CD4-positive, alpha-beta T cell treated with Interferon alpha-2 for 1 hour (primary cell): ENCODE measurements around the gene TAAR2.
"Not testable (repeated sequence)": the region's sequence is repeated elsewhere in the genome, so short reads cannot be mapped to it uniquely, and the experiment has no call there.

Experiments used
- DNase-seq, 2 donors: peaks; one replicate each; pipeline ENCODE4 v3.0.0-alpha.2; 2020 to 2022

The TAAR2 gene, protein sequence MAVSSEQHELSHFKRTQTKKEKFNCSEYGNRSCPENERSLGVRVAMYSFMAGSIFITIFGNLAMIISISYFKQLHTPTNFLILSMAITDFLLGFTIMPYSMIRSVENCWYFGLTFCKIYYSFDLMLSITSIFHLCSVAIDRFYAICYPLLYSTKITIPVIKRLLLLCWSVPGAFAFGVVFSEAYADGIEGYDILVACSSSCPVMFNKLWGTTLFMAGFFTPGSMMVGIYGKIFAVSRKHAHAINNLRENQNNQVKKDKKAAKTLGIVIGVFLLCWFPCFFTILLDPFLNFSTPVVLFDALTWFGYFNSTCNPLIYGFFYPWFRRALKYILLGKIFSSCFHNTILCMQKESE

DNA sequence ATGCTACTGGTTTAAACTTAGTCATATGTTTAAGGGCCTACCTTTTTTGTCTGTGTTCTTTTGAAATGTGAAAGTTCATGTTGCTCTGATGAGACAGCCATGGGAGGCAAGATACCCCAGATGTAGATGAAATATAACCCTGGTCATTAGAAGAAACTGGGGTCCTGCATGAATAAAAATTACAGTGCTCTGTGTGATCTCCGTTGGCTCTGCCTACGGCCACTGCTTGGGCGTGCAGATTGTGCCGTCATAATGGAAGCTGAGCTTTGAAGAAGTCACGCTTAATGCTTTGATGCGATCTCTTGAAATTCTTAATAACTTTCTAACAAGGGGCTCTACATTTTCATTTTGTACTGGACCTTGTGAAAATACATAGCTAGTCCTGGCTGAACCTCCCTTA is at the start of gene TAAR2:
TAAR2 (minus strand) TSS at position 101 of the 400 bp plus-strand sequence; CDS start at position 101, 0 bp downstream.
- DNase-seq: no peak

DNA sequence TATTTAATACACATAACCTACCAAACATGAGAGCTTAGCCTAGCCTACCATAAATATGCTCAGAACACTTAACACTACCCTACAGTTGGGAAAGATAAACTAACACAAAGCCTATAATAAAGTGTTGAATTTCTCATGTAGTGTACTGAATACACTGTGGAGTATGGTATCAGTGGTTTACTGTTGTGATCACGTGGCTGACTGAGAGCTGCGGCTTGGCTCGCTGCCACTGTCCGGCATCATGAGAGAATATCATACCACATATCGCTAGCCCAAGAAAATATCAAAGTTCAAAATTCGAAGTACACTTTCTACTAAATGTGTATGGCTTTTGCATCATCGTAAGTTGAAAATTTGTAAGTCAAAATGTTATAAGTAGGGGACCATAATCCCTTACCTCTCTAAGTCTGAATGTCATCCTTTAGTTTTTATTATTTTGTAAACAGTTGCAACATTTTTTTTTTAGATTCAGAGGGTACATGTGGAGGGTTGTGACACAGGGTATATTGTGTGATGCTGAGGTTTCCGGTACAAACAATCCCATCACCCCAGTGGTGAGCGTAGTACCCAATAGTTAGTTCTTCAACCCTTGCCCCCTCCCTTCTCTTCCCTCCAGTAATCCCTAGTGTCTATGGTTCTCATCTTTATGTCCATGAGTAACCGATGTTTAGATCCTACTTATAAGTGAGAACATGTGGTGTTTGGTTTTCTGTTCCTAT is 49.5 kb upstream of the TAAR2 start:
- DNase-seq: no peak

DNA sequence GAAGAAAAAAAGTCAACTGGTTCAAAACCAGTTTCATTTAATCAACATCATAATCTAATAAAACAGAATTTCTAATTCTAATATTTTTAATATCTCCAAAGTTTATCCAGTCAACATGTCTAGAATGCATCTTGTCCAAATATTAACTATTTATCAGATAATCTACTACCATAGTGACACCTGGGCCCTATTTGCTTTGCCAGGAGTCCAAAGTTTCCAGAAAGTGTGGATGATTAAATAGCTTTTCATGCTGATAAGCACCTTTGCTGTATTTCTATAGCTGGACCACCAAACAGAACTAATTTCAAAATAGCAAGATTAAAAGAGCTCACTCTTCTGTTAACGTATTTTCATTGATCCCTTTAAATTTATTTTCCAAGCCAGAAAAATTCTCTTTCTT is 47.2 kb upstream of the TAAR2 start:
- DNase-seq: no peak

DNA sequence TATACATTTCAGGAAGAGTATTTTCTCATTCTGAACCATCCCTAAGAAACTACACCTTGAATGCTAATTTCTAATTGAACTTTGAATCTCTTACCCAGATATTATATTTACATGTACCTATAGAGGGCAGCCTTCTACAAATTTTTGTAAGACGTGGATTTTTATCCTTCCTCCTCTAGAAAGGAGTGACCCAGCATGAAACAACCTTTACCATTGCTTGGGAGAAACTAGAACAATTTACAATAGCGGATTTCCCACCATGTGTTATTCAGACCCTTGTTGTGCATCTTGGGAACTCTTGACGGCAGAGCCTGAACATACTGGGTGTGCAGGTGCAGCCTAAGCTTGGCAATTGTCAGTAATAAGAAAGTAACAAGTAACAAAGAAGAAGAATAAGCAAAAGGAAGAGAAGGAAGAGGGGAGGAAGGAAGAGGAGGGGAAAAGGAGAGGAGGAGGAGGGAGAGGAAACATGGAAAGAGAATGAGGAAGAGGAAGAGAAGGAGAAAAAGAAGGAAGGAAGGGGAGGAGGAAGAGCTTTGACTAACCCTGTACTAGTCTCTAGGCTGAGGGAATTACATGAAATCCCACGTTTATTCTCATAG is 45.7 kb upstream of the TAAR2 start:
- DNase-seq: peak in 1 of 2 donors; percentile 44

DNA sequence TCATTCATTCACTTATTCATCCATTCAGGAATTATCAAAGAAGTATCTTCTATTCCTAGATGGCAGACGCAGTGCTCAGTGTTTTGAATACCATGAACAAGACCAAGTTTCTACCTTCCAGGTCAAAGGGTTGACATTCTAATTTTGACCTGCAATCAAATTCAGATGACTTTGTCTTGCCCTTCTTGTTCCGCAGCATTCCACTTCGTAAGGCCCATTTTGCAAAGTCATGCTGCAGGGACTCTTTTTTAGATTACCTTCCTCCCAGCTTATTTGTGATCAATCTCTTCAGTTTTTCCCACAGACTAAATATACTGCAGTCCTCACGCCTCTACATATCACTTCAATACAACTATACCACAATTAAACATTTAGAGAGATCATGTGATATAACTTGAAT is 42.0 kb upstream of the TAAR2 start:
- no peak for DNase-seq

DNA sequence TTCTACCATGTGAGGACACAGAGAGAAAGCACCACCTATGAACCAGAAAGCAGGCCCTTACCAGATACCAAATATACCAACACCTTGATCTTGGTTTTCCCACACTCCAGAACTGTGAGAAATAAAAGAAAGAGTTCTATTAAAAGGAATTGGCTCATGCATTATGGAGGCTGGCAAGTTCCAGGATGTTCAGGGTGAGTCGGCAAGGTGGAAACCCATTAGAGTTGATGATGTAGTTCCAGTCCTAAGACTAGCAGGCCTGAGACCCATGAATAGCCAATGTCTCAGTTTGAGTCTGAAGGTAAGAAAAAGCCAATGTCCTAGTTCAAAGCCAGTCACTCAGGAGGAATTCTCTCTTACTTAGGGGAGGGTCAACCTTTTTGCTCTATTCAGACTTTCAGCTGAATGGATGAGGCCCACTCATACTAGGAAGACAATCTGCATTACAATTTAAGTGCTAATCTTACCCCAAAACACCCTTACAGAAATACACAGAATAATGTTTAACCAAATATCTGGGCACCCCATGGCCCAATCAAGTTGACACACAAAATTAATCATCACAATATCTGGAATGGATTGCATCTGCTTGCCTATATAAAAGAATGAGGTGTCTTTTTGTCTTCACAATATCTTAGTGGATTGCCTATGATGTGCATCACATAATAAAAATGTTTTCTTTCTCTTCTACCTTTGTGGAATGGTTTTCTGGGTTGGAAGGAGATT is 40.4 kb upstream of the TAAR2 start:
- no peak for DNase-seq

DNA sequence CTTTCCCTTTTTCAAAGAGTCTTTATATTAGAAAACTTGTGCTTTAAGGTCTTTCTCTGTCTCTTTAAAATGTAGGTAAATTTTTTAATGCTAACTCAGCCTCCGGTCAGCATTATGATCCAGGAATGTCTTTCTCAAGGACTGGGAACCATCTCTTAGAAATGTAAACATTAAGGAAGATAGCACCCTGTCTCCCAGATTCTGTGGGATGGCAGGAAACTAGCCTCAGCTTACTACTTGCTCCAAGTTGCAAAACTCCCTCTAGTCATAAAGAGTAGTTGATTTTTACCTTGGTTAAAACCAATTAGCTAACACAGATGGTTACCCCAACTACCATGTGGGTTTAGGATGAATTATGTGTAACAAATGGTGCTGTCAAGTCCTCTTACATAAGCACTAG is 39.6 kb upstream of the TAAR2 start:
- no peak for DNase-seq

DNA sequence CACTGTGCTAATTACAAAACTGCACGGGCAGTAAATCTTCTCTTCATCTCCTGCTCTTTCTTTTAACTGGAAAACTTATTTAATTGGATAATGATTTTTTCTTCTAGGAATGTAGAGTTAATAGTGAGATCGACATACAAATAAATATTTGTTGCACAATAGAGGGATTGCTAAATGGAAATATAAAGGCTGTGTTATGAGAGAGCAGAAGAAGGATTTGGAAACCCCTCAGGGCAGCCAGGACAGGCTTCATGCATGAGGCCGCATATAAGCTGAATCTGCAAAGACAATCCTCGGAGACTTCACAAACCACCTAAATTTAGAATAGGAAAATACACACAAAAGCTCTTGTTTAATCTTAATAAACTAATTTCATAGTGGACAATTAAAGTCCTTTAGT is 37.8 kb upstream of the TAAR2 start:
- no peak for DNase-seq

DNA sequence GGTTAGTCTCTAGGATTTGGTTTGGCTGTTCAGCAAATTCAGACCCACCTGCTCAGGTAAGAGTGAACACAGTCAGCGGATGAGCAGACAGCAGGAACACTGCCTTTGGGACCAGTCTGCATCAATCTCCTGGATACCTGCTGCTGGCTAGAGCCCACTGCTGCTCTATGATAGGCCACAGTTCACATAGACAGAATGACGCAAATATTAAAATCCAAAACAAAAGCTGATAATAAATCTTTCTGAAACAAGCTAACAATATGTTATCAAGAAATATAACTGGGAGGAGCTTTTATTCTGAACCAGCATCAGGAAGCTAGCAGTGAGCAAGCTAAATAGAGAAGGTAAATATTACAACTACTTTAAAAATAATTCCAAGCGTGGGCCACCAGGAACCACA is 35.0 kb upstream of the TAAR2 start, which contains the start of gene TAAR1:
TAAR1 (minus strand) TSS at position 101 of the 400 bp plus-strand sequence. CDS start 13,179 bp downstream, outside the sequence.
- DNase-seq: no peak

DNA sequence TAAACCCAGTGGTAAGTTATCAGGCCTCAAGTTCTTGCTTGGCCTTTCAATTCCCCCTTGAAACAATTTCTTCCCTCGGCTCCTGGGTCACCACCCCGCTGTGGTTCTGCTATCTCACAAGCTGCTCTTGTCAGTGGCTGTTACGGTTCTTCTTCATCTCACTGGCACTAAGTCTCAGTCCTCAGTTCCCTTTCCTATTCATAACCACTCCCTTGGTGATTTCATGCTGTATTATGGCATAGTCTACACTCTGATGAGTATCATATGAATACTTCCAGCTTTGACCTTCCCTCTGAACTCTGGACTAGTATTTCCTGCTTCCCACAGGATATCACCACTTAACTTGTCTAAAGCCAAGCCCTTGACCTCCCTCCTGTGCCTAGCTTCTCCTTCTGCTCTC is 27.0 kb upstream of the TAAR2 start:
- DNase-seq: peak in 1 of 2 donors; percentile 5

DNA sequence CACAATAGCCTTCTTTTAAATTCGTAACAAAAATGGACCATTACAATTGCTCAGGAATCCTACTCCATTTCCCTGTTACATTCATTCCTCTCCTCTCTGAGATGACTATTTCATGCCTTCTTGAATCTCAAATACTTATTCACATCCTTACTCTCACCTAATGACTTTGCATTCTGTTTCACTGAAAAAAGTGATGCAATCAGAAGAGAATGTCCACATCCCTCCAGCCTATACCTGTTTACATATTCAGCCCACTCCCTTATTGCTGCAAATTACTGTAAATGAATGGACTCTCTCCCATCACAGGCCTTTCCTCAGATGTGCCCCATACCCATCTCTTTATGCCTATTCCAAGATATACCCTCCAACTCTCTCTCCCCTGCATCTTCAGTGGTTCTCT is 26.4 kb upstream of the TAAR2 start:
- DNase-seq: no peak

DNA sequence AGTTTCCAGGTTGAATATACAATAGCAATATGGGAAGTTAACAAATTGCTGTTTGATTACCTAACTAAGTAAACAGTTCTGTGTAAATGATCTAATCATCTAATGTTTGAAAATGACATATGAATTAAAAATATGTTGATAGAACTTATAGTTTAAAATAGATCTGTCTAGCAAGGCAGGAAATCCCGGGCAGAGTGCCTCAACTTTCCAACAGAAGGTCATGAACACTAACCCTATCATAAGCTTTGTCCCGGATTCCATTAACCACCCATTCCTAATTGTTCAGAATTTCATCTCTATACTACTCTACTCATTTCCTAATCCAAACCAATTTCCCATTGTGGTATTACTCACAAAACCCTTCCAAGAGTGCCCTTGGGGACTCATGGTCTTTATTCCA is 24.8 kb upstream of the TAAR2 start:
- DNase-seq: no peak

DNA sequence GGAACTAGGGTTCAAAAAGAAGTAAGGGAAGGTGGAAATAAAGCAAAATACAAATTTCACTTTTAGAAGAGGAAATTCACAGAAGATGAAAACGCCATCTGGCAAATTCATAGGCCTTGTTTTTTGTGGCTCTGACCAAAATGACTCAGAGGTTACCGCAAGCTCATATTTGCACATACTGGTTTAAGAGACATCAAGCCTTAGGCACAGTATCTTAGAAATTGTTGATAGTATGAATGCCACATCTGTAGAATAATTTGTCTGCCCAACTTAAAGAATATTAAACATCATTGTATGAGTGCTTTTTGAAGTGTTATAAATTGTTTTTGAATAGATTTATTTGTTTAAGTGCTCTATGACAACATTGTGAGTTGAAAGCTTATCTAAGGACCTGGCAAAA is 24.3 kb upstream of the TAAR2 start:
- peak in 1 of 2 donors; percentile 18 for DNase-seq

DNA sequence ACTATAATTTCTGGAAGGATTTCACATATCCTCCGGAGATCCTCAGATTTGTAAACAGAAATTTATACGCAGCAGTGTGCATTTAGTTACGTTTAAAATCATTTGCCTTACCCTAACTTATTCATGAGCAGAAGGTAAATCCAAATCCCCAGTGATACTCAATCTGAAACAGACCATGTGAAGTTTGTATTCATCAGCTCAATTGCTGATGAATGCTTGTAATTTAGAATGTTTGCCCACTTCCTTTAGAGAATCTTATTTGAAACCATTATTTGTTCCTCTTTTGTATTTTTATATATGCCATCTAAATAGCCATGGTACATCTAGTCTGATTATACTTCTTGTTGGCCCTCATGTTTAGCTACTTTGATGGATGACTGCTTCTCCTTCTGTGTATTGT is 19.5 kb upstream of the TAAR2 start:
- no peak for DNase-seq

DNA sequence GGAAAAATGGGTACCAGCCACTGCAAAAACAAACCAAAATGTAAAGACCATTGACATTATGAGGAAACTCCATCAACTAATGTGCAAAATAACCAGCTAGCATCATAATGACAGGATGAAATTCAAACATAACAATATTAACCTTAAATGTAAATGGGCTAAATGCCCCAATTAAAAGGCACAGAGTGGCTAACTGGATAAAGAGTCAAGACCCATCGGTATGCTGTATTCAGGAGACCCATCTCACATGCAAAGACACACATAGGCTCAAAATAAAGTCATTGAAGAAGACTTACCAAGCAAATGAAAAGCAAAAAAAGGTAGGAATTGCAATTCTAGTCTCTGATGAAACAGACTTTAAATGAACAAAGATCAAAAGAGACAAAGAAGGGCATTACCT is 13.1 kb upstream of the TAAR2 start:
- not testable (repeated sequence) for DNase-seq

DNA sequence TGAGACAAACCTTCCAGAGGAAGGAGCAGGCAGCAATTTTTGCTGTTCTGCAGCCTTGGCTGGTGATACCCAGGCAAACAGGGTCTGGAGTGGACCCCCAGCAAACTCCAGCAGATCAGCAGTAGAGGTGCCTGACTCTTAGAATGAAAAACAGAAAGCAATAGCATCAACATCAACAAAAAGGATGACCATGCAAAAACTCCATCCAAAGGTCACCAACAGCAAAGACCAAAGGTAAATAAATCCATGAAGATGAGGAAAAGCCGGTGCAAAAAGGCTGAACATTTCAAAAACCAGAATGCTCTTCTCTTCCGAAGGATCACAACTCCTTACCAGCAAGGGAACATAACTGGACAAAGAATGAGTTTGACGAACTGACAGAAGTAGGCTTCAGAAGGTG is 11.8 kb upstream of the TAAR2 start:
- DNase-seq: not testable (repeated sequence)

DNA sequence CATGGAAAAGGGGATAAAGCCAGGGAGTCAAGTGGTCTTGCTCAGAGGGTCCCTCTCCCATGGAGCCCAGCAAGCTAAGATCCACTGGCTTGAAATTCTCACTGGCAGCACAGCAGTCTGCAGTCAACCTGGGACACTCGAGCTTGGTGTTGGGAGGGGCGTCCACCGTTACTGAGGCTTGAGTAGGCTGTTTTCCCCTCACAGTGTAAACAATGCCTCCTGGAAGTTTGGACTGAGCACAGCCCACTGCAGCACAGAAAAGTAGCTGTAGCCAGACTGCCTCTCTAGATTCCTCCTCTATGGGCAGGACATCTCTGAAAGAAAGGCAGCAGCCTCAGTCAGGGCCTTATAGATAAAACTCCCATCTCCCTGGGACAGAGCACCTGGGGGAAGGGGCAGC is 11.2 kb upstream of the TAAR2 start:
- DNase-seq: not testable (repeated sequence)

DNA sequence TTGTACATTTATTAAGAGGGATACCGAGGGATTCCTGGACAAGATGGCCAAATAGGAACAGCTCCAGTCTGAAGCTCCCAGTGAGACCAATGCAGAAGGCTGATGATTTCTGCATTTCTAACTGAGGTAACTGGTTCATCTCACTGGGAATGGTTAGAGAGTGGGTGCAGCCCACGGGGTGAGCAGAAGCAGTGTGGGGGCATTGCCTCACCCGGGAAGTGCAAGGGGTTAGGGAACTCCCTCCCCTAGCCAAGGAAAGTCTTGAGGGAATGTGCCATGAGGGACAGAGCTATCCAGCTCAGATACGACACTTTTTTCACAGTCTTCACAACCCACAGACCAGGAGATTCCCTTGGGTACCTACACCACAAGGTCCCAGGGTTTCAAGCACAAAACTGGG is 10.7 kb upstream of the TAAR2 start:
- DNase-seq: no peak

DNA sequence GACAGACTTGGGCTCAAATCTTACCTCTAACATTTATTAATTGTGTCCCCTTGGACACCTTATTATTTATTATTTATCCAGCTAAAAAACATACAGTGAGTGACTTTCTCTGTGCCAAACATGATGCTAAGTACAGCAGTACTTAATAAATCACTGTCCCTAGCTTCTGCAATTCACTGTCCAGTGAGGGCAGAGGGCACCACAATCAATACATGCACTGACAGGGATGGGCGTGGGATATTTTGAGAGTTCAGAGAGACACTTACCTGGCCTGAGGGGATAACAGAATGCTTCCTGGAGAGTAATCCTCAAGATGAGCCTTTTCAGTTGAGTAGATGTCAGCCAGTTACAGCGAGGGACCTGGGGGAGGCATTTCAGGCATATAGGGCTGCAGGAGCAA is 9.3 kb upstream of the TAAR2 start:
- no peak for DNase-seq

DNA sequence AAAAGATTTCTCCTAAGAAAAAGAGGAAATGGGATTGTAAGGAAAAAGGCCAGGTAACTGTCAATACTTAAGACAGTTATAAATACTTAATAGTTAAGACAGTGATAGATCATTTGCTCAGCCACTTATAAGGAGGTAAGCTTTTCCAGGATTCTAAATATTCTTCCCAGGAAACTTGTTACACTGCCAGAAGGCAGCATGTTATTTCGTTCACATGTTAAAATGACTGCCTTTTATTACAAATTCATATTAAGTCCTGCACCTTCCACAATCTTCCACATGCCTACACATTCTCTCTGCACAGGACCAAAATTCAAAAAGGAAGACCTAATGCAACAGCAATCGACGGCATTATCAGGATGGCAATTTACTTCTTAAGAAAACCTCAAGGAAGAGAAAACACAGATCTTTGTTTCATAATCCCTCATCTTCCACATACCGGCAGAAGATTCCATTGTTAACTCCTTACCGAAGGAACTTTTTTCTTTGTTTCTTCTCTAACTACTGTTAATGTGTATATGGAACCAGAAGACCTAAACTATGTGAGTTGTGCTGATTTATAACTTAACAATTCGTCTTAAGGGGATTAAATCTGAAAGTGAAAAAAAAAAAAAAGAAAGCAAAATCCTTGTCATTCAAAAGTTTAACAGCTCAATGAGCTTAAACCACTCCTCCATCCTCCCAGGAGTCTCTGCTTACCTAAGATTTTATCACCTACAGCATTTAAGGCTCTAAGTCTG is 799 bp downstream of the TAAR2 start:
- DNase-seq: no peak

DNA sequence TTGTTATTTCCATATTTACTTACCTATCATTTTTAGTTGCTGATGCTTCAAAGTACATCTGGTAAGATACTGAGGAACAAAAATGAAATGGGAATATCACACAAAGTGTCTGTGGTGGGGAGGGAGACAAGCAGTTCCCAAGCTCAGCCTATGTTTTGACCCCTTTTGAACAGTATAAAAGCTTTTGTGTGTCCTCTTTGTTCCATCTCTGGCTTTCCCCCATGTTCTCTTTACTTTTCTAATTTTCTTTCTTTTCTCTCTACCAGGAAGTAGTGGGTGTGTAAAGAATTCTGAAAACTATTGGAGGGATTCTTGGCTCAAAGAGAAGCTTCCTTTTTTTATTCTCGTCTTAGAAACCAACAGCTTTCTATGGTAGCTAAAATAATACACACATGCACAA is 7.4 kb downstream of the TAAR2 start:
- no peak for DNase-seq

DNA sequence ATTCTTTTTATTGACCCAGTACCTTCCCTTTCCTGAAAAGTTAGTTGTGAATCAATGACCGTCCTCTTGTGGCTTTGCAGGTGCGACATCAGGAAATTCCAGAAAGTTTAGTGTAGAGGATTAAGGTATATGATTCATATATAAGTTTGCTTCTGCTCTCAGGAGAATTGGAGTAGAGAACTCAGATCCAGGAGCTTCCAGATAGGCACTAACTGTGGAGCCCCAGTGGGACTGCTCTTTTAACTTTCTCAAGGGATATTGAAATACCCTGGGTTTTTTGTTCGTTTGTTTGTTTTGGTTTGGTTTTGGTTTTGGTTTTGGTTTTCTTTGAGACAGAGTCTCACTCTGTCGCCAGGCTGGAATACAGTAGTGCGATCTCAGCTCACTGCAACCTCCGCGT is 9.5 kb downstream of the TAAR2 start:
- DNase-seq: peak in 1 of 2 donors; percentile 14
